Transverse colon (tissue), 4 donors: Measurements from ENCODE around the gene DUSP9.

Experiments
- CTCF ChIP-seq, 5 experiments: fragments of 200-600 bp in 3 of 5; fragments of 450-650 bp in 2 of 5; sonication (generic) in 3 of 5; IDR thresholded peaks; 1 replicate in 2 of 5; 2 replicates in 3 of 5; pipeline ENCODE4 v1.5.1; 2016 to 2017; ENCODE audit warnings: antibody characterized with exemption in 5 of 5, inconsistent platforms in 3 of 5, mild to moderate bottlenecking in 2 of 5, moderate library complexity in 1 of 5
- EP300 ChIP-seq: sonication (generic); formaldehyde crosslinking; IDR thresholded peaks from one replicate; pipeline ENCODE4 v1.6.1; 2017; ENCODE audit warnings: antibody characterized with exemption, low read depth
- POLR2A ChIP-seq: fragments of 450-650 bp; IDR thresholded peaks from one replicate; pipeline ENCODE4 v1.6.1; 2016; ENCODE audit warnings: antibody characterized with exemption, mild to moderate bottlenecking, moderate library complexity
- POLR2AphosphoS5 ChIP-seq, 3 donors: sonication (generic); formaldehyde crosslinking; IDR thresholded peaks; one replicate each; pipeline ENCODE4 v1.6.1; 2016; ENCODE audit warnings: antibody characterized with exemption in 3 of 3

- TF ChIP-seq CTCF (IDR thresholded peaks at IDR 0.05) (no peak), POLR2A (no peak), EP300 (no peak), POLR2AphosphoS5 (IDR thresholded peaks at IDR 0.05) (no peak)
Measured at GRCh38 chrX:153628129-153628528, 18.9 kb upstream of the DUSP9 start.
